HG02943 (cell line): Measurements from ENCODE around the gene NCOR1.
"Not testable (repeated sequence)": the region's sequence is repeated elsewhere in the genome, so short reads cannot be mapped to it uniquely, and the experiment has no call there.

Experiments
- ATAC-seq: cut with Tn5 transposase; IDR thresholded peaks from one replicate; pipeline ENCODE4 v1.9.1; 2021; ENCODE audit warnings: mild to moderate bottlenecking, low read depth, moderate library complexity; ENCODE audit not compliant: unreplicated experiment

Gene NCOR1

DNA sequence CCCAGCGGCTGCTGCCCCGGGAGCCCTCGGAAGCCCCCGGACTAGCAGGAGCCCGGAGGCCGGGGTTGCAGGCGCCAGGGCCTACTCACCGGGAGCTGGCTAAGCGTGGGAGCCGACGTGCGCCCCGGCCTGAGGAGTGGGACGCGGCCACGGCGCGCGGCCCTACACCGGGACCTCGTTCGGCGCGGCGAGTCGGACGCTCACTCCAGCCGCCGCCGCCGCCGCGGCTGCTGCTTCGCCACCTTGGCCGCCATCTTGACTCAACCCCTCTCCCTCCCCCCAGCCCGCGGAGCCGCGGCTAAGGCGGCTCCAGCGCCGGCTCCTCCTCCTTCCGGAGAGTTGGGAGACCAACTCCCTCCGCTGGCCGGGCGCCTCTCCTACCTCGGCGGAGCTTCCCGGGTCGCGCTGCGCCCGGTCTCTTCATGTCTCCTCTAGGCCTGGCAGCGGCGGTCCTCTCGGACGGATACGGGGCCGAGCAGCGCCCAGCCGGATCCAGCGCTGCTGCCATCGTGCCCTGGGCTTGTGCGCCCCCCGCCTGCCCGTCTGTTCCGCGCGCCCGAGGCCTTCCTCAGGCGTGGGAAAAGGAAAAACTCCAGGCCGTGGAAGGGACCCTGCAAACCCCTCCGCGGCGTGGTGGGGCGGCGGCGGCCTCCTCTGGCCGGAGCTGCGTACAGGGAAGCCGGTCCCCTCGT, at the start of gene NCOR1:
TSS of gene NCOR1 (minus strand) at position 262 of the 692 bp plus-strand sequence. CDS start 20,965 bp downstream, outside the sequence.
- peak; percentile 65 for ATAC-seq

DNA sequence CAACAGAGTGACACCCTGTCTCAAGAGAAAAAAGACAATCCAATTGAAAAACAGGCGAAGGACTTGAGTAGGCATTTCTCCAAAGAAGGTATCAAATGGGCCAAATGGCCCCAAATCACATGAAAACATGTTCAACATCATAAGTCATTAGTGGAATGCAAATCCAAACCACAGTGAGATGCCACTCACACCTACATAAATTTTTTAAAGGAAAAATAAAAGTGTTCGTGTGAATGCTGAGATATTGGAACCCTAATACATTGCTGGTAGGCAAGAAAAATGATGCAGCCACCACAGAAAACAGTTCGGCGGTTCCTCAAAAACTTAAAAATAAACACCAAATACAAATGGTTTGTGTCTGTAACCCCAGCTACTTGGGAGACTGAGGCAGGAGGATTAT, 46.9 kb upstream of the NCOR1 start:
- ATAC-seq: no peak

DNA sequence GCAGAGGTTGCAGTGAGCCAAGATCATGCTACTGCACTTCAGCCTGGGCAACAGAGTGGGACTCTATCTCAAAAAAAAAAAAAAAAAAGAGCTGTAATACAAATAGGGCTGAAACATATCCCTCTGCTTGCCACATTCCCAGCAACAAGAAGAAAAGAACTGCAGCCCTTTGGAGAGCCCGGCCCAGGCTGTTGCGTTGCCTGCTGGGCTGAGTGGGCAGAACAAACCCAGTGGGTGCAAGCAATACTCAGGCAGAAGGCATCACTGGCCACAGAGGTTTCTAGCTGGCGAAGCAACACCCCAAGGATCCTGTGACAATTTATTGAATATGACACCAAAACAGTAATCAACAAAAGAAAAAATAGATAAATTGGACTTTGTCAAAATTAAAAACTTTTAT, 45.7 kb upstream of the NCOR1 start:
- ATAC-seq: no peak

DNA sequence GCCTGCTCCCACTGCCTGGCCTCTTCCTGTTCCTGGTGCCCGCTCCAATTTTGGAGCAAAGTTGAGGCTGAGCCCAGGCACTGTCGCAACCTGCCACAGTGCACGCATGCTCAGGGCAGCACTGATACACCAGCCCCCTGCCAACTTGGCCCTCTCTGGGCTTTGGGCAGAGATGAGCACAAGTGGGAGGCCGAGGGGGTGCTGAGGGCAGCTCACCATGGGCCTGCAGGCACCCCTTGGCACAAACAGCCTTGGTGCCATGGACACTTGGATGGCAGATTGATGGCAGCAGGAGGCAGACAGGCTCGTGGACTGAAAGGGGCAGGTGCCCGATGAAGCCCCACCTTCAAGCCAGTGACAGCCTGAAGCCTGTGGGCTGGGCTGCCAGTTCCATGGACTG, 44.6 kb upstream of the NCOR1 start:
- ATAC-seq: no peak

DNA sequence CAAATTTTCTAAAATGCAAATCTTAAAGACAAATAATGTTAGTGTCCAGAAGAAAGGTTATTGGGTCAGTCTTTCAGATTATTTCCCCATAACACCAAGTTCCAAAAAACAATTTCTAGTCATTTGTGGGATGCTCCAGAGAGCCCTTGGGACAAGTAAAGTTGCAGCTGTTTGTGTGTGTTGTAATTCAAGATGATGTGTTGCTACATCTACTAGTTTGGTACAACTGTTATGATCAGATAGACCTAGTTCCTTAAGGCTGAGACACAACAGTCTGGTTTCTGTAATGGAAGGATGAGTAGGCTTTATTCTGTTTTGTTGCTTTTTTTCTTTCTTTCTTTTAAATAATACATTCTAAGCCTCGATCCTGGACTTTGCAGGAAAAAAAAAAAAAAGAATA, 43.6 kb upstream of the NCOR1 start:
- no peak for ATAC-seq

DNA sequence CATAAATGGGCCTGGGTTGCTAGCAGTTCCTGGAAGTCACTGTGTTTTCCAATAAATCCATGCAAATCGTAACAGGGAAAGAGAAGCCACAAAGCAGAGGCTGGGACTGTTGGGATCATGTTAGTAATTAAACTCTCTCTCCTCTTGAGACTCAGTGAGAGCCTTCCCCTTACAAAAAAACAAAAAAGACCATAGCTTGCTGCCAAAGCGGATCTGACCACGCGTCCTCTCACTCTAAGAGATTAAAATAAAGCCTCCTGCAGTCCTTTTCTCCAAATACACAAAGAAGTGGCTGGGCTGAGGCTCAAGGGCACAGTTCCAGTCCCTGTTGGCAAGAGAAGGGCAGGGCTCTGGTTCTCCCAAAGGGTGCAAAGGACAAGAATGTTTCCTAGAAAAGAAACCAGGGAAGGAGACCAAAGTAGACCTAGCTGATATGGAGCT, 40.2 kb upstream of the NCOR1 start:
- no peak for ATAC-seq

DNA sequence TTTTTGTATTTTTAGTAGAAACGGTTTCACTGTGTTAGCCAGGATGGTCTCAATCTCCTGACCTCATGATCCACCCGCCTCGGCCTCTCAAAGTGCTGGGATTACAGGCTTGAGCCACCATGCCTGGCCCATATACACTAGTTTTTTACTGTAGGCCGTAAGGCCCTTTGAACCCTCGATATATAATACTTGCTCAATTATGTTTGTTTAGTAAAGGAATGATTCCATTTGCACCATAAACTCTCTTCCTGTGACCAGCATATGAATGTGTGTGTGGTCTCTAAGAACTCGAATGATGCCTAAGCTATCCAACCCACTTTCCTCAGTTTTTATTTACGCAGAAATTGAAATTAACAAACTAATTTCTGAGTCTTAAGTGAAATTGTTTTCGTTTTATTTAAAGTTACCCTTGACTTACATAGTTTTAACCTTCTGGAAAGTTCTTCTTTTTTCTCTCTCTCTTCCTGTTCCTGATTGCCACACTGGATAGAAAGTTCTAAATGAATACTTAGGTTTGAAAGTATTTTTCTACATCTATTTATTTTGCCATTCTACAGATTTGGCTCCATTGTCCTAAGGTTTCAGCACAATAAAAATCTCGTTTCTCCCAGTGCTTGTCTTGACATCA, 39.6 kb upstream of the NCOR1 start:
- no peak for ATAC-seq

DNA sequence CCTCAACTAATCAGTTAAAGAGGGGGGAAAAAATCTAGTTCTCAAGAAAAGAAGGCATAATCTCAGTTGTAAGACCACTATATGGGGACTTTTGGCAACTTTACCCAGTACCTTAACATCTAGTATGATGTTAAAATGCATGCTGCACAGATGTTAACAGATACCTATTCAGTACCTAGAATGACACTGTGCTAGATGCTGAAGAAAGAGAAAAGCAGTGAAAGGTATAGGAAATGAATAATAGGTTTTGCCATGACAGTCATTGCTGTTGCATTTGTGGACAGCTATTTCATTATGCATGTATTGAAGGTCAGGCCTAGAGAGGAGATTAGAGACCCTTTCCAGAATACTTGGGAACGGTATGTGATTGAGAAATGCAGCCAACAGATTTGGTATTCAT, 36.2 kb upstream of the NCOR1 start:
- no peak for ATAC-seq

DNA sequence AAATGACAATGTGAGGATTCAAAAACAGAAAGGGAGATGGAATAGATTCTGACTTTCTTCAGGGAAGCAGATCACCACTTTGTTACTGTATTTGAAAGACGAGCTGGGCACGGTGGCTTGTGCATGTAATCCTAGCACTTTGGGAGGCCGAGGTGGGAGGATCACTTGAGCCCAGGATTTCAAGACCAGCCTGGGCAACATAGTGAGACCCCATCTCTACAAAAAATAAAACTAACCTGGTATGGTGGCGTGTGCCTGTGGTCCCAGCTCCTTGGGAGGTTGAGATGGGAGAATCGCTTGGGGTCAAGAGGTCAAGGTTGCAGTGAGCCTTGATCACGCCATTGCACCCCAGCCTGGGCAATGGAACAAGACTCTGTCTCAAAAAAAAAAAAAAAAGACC, 35.7 kb upstream of the NCOR1 start:
- no peak for ATAC-seq

DNA sequence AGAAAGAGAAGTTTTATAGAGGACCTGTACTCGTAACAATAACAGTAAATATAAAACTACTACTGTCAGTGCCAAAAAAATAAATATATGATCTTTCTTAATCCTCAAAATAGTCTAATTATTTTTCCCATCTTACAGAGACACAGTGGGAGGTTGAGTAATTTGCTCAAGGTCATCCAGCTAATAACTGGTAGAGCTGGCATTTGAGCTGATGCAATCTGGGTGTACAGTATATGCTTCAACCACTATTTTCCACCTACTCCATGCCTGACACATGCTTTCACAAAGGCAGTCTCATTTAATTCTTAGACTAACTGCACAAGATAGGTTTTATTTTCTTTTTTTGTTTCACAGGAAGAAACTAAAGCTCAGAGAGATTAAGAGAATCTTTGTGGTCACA, 35.3 kb upstream of the NCOR1 start:
- no peak for ATAC-seq

DNA sequence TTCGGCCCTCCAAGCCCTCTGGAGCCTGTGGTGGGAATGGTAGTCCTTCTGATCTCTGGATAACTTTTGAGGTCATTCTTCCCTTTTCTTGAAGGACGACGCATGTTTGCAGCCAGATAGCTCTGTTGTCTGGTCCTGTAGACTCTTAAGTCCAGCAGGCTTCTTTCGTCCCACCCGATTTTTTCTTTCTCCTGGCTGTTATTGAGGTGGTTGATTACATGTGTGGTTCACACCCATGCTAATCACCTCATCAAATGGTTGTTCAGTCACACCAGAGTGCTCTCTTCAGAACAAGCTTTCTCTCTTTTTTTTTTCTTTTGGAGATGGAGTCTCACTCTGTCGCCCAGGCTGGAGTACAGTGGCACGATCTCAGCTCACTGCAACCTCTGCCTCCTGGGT, 32.3 kb upstream of the NCOR1 start:
- no peak for ATAC-seq

DNA sequence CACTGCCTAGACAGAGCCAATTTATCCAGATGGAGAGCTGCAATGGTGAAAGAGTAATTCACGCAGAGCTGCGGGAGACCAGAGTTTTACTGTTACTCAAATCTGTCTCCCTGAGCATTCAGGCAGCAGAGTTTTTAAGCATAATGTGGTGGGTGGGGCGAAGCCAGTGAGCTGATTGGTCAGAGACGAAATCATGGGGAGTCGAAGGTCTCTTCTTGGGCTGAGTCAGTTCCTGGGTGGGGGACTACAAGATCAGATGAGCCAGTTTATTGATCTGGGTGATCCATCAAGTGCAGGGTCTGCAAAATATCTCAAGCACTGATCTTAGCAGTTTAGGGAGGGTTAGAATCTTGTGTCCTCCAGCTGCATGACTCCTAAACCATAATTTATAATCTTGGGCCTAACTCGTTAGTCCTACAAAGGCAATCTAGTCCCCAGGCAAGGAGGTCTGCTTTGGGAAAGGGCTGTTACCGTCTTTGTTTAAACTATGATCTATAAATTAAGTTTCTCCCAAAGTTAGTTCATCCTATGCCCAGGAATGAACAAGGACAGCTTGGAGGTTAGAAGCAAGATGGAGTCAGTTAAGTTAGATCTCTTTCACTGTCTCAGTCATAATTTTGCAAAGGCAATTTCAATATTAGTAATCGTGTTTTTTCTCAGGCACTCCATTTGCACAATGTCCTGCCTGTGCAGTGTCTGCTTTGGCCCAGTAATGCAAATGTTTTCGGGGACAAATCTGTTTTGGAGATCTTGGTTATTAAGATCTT, 28.6 kb upstream of the NCOR1 start:
- ATAC-seq: no peak

DNA sequence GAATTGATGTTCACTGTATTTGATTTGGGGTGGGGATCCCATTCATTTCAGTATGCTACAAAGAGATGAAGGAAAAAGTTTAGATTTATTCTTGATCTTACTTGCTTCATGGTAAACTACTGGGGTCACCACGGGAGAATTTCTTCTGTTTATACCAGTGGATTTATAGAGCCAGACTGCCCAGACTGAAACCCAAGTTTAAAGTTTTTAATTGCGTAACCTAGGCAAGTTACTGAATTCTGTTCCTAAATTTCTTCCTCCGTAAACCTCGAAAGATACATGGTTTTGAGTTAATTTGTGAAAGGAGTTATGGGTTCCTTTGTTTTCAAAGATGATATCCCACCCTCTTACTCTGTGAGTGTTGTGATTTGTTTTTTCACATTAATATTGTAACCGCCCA, 28.1 kb upstream of the NCOR1 start:
- no peak for ATAC-seq

DNA sequence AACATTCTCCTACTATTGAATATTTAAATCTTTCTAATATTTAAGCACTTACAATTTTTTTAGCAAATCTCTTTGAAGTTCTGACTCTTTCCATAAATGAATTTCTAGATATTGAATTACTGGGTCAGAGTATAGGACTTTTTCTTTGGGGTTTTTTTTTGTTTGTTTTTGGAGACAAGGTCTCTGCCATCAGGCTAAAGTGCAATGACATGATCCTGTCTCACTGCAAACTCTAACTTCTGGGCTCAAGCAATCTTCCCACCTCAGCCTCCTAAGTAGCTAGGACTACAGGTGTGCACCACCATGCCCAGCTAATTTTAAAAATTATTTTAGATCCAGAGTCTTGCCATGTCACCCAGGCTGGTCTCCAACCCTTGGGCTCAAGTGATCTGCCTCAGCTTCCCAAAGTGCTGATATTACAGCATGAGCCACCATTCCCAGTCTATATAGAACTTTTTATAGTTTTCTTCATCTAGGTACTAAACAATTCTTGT, 26.6 kb upstream of the NCOR1 start:
- ATAC-seq: no peak

DNA sequence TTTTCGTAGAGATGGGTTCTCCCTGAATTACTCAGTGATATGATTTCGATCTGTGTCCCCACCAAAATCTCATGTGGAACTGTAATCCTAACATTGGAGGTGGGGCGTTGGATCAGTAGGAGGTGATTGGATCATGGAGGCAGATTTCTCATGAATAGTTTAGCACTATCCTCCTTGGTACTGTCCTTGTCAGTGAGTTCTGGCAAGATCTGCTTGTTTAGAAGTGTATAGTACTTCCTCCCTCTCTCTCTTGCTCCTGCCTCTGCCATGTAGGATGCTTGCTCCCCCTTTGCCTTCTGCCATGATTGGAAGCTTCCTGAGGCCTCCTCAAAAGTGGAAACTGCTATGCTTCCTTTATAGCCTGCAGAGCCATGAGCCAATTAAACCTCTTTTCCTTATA, 24.6 kb upstream of the NCOR1 start:
- no peak for ATAC-seq

DNA sequence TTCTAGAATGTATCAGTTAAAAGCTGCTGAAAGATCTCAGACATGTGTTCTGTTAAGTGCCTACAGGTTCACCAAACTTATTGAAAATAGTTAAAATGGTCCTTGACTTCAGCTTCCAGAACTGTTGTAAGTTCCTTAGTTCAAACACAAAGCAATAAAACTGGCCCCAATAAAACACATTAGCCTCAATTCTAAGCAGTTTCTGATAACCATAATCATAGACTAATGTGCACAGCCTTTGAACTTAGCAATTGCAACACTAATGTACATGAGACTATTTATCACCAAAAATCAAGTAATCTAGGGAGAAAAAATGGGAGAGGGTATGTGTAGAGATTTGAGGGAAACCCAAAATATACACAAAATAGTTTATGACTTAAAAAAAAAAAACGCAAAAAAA, 17.1 kb upstream of the NCOR1 start:
- ATAC-seq: no peak

DNA sequence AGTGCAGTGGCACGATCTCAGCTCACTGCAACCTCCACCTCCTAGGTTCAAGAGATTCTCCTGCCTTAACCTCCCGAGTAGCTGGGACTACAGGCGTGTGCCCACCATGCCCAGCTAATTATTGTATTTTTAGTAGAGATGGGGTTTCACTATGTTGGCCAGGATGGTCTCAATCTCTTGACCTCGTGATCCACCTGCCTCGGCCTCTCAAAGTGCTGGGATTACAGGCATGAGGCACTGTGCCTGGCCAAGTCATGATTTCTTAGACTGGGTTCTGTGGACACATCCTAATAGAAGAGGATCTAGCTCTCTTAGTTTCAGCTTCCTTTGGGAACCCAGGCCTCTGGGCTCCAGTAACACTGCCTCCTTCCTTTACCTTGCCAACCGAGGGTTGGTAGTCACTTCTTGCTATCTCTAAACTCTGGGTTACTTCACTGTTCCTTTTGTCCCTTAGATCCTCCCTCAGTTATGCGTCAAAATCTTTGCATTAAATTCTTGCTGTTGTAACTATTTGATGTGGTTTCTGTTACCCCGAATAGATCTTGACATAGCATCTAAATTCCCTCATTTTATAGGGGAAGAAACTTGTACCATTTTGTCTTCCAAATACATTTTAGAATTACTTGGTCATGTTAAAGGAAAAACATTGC, 14.7 kb upstream of the NCOR1 start:
- ATAC-seq: not testable (repeated sequence)

DNA sequence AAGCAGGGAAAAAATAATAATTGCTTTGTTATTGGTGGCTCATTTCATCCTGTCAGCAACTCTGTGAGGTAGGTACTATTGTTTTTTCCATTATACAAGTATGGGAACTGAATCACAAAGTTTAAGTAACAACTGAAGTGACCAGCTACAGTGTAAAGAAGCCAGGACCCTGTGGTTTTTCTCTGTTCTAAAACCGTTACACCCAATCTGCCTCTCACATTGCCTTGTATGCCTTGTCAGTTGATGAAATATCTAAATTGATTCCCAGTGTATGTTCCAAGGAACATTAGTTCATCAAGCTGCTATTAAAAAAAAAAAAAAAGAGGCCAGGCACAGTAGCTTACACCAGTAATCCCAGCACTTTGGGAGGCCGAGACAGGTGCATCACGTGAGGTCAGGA, 7.1 kb upstream of the NCOR1 start:
- ATAC-seq: no peak

DNA sequence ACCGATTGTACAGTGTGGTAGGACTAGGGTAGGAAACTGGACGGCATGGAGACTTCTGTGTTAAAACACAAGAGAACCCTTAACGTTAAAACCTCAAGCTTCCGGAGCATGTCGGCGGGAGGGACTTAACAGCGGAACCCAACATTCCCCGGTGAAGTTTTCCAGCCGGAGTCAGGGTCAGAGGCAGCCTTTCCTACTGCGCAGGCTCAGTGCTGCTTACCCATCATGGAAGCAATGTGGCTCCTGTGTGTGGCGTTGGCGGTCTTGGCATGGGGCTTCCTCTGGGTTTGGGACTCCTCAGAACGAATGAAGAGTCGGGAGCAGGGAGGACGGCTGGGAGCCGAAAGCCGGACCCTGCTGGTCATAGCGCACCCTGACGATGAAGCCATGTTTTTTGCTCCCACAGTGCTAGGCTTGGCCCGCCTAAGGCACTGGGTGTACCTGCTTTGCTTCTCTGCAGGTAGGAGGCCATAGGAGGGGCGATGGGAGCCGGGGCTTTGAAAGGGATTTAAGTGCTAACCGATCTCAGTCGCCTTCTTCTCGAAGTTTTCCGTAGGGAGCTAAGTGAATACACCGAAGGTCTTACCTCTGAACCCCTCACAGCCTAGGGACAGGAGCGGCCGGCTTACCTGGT, 1.8 kb upstream of the NCOR1 start, which contains the start of gene PIGL:
TSS of gene PIGL (plus strand) at position 209 of the 634 bp plus-strand sequence. CDS start at position 226, 17 bp downstream.
- no peak for ATAC-seq

DNA sequence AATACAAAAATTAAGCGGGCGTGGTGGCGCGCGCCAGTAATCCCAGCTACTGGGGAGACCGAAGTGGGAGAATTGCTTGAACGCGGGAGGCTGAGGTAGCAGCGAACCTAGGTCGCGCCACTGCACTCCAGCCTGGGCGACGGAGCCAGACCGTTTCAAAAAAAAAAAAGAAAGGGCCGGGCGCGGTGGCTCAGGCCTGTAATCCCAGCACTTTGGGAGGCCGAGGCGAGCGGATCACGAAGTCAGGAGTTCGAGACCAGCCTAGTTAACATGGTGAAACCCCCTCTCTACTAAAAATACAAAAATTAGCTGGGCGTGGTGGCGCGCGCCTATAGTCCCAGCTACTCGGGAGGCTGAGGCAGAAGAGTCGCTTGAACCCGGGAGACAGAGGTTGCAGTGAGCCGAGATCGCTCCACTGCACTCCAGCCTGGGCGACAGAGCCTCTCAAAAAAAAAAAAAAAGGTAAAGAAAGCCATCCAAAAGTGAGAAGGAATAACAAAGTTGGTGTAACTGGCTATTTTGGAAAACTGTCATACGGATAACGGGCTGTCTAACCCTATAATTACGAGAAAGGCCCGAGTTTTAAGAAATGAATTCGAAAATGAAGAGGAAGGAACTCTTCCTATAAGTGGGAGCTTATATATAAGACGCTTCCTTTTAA, 1.1 kb upstream of the NCOR1 start:
- not testable (repeated sequence) for ATAC-seq
